Smooth muscle cell (in vitro differentiated cells): ENCODE results near the gene CALY. TPM values are rescaled to one million over a fixed set of nuclear protein-coding genes. Genes with fewer than 3 reads are reported as not detected.

ENCODE experiments used
- DNase-seq: peaks from one replicate; lab custom pipeline; 2025; ENCODE audit not compliant: unreplicated experiment; lab: John Stamatoyannopoulos, UW
- H2AFZ ChIP-seq: fragments of 200-600 bp; sonication (generic); 2 replicates; pipeline ENCODE4 v1.6.0; 2016; ENCODE audit warnings: antibody characterized with exemption, low read depth, mild to moderate bottlenecking
- H3F3A ChIP-seq: fragments of 200-600 bp; sonication (generic); 2 replicates; pipeline ENCODE4 v1.6.0; 2017; ENCODE audit warnings: antibody characterized with exemption, low read depth
- H3K27ac ChIP-seq: fragments of 200-600 bp; sonication (generic); 2 replicates; pipeline ENCODE4 v1.5.1; 2016; ENCODE audit warnings: low read depth, mild to moderate bottlenecking
- H3K27me3 ChIP-seq: fragments of 200-600 bp; sonication (generic); 2 replicates; pipeline ENCODE4 v1.6.1; 2016; ENCODE audit warnings: low read depth, mild to moderate bottlenecking
- H3K36me3 ChIP-seq: fragments of 200-600 bp; sonication (generic); 2 replicates; pipeline ENCODE4 v1.5.1; 2016; ENCODE audit warnings: low read depth
- H3K4me1 ChIP-seq: fragments of 200-600 bp; sonication (generic); 2 replicates; pipeline ENCODE4 v1.5.1; 2016; ENCODE audit warnings: low read depth
- H3K4me2 ChIP-seq: fragments of 200-600 bp; sonication (generic); 2 replicates; pipeline ENCODE4 v1.6.0; 2016; ENCODE audit warnings: mild to moderate bottlenecking
- H3K4me3 ChIP-seq: fragments of 200-600 bp; sonication (generic); 2 replicates; pipeline ENCODE4 v1.5.1; 2016; ENCODE audit warnings: mild to moderate bottlenecking
- H3K79me2 ChIP-seq: fragments of 200-600 bp; sonication (generic); 2 replicates; pipeline ENCODE4 v1.6.0; 2016; ENCODE audit warnings: low read depth, mild to moderate bottlenecking
- H3K9ac ChIP-seq: fragments of 200-600 bp; sonication (generic); 2 replicates; pipeline ENCODE4 v1.6.0; 2016; ENCODE audit warnings: low read depth
- H3K9me3 ChIP-seq: fragments of 200-600 bp; sonication (generic); replicated peaks from 2 replicates; pipeline ENCODE4 v1.5.1; 2016; ENCODE audit warnings: low read depth
- H4K20me1 ChIP-seq: fragments of 200-600 bp; sonication (generic); 2 replicates; pipeline ENCODE4 v1.6.0; 2016; ENCODE audit warnings: low read depth
- WGBS: methylation state at CpG from one replicate; pipeline ENCODE4 v1.1.7; 2016; ENCODE audit warnings: low lambda C conversion rate; 5-methylcytosine and 5-hydroxymethylcytosine counted together
- polyA plus RNA-seq: library from polyadenylated mRNA; unstranded; fragments of >200 nt; fragmentation: Nextera tagmentation; extraction: Ambion mirVana; gene quantifications from 2 replicates; pipeline ENCODE4 v1.2.1, GENCODE V29; 2016
- total RNA-seq: library from RNA; depleted of rRNA; stranded (reverse); fragments of >200 nt; gene quantifications from 2 replicates; pipeline ENCODE4 v1.2.3, GENCODE V29; 2014
- TF ChIP-seq, protein P1 (sequence below): fragments of 200-600 bp; sonication (generic); IDR thresholded peaks from 2 replicates; pipeline ENCODE4 v1.5.1; 2017; ENCODE audit warnings: borderline replicate concordance, mild to moderate bottlenecking, antibody characterized with exemption; ENCODE audit not compliant: insufficient read depth, poor library complexity, severe bottlenecking

Gene CALY
- total and polyA plus RNA-seq, 2 experiments from 2014 or later: 2.4 to 10.1 TPM

DNA sequence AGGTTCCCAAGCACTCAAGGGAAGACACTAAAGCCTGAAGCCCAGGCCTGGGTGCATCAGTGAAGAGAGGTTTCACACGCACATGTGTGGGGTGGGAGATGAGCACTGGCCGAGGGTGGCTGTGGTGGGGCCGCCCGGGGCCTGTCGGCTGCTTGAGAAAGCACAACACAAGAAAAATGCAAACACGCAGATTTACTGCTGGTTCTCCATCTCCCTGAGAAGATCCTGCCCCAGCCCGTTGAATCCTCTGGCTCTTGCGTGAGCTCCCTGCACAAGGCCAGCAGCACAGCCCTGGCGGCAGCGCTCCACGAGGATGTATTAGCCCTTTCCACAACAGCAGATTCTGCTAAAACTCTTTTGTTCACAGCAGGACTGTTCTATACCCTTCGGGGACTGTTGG, 21.8 kb downstream of the CALY start:
- Histone ChIP-seq H3K27me3 (no peaks in the 10 kb centered on the region), H3K27ac (no peak overlapping the region), H3K9me3 (no peaks in the 10 kb centered on the region), H3K36me3 (no peaks in the 10 kb centered on the region), H3K4me2 (no peak overlapping the region), H3K79me2 (no peaks in the 10 kb centered on the region), H2AFZ (no peak overlapping the region), H3K9ac (no peak overlapping the region), H3K4me1 (no peaks in the 10 kb centered on the region), H3F3A (no peaks in the 10 kb centered on the region), H4K20me1 (no peaks in the 10 kb centered on the region), H3K4me3 (no peak overlapping the region)
- TF ChIP-seq, protein P1, sequence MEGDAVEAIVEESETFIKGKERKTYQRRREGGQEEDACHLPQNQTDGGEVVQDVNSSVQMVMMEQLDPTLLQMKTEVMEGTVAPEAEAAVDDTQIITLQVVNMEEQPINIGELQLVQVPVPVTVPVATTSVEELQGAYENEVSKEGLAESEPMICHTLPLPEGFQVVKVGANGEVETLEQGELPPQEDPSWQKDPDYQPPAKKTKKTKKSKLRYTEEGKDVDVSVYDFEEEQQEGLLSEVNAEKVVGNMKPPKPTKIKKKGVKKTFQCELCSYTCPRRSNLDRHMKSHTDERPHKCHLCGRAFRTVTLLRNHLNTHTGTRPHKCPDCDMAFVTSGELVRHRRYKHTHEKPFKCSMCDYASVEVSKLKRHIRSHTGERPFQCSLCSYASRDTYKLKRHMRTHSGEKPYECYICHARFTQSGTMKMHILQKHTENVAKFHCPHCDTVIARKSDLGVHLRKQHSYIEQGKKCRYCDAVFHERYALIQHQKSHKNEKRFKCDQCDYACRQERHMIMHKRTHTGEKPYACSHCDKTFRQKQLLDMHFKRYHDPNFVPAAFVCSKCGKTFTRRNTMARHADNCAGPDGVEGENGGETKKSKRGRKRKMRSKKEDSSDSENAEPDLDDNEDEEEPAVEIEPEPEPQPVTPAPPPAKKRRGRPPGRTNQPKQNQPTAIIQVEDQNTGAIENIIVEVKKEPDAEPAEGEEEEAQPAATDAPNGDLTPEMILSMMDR: no peak
- DNase-seq: no peak
- 92% methylated on average over 12 of the region's 12 CpGs for WGBS

DNA sequence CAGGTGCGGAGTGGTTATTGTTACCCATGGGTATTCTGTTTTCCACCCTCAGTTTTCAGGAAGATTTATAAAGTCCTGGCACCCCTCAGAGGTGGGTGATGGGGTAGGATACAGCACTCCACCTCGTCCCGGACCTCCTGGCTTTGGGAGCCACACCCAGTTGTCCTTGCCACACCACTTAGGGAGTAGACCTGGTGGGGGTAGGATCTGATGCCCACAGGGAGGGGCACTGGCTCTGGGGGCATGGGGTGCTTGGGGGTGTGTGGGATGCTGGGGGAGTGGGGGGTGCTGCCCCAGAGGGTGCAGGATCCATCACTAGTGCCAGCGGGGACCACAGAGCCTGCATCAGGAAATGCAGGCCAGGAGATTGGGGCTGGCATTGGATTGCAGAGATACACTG, 23.5 kb downstream of the CALY start:
- no peak overlapping the region for H3K9ac ChIP-seq
- H4K20me1 ChIP-seq: peaks cover 5% of the 10 kb centered on the region
- no peak overlapping the region for H2AFZ ChIP-seq
- DNase-seq: no peak
- H3K4me2 ChIP-seq: no peak overlapping the region
- no peaks in the 10 kb centered on the region for H3K27me3 ChIP-seq
- TF ChIP-seq, protein P1: no peak
- no peak overlapping the region for H3K27ac ChIP-seq
- H3K9me3 ChIP-seq: no peaks in the 10 kb centered on the region
- no peaks in the 10 kb centered on the region for H3F3A ChIP-seq
- H3K36me3 ChIP-seq: no peaks in the 10 kb centered on the region
- WGBS: 96% methylated on average over 4 of the region's 4 CpGs
- H3K79me2 ChIP-seq: peaks cover 3% of the 10 kb centered on the region
- H3K4me1 ChIP-seq: no peaks in the 10 kb centered on the region
- no peak overlapping the region for H3K4me3 ChIP-seq

DNA sequence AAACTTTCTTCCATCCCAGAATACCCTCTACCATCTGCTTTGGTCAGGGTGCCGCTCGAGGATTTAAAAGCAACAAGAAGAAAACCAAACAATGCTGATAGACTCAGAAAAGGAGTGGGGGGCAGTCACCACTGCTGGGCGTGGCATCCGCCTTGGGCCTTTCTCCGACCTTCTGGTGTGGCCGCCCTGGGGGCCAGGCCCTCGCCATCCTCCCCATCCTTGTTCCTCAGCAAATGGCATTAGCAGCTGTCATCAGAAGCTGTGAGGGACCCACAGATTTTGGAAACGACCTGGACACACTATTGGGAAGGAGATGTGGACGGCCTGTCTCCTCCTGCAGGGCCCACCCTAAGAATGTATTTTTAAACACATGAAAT, 23.9 kb downstream of the CALY start:
- Histone ChIP-seq H2AFZ (no peak overlapping the region), H3K27me3 (no peaks in the 10 kb centered on the region), H3K9ac (no peak overlapping the region), H3K79me2 (peaks cover 7% of the 10 kb centered on the region), H3K4me1 (no peaks in the 10 kb centered on the region), H3K9me3 (no peaks in the 10 kb centered on the region), H3K27ac (no peak overlapping the region), H3K4me3 (no peak overlapping the region), H3K36me3 (no peaks in the 10 kb centered on the region), H4K20me1 (peaks cover 8% of the 10 kb centered on the region), H3K4me2 (no peak overlapping the region), H3F3A (no peaks in the 10 kb centered on the region)
- 91% methylated on average over 9 of the region's 9 CpGs for WGBS
- TF ChIP-seq, protein P1: no peak
- no peak for DNase-seq

DNA sequence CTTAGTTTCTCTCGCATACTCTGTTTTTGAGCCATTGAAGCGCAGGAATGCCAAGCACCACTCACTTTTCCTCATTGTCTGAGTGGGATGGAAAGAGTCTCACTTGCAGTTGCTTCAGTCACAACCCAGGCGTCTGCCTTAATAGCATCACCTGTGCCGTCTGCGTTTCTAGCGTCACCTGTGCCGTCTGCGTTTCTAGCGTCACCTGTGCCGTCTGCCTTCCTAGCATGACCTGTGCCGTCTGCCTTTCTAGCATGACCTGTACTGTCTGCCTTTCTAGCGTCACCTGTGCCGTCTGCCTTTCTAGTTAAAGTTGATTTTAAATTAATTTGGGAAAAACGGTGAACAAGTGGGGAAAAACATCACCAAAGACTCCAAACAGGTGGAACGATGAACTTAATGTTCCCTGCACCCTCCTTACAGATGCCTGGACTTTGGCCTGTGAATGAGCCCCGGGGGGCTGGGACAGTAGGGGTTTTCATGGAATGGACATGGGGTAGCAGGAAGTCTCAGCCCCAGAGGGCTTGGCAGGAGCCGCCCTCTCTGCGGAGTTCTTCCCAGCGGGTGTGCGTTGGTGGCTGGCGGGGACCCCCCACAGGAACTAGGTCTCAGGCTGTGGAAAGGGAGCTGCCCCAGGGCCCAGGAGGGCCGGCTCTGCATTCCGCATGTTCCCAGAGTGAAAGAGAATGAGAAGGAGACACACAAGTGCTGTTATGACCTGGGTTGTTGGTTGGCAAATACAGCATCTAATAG, 24.5 kb downstream of the CALY start:
- WGBS: 96% methylated on average over 23 of the region's 23 CpGs
- peaks cover 13% of the 10 kb centered on the region for H3K79me2 ChIP-seq
- peaks cover 6% of the 10 kb centered on the region for H3K4me1 ChIP-seq
- H3K9me3 ChIP-seq: no peaks in the 10 kb centered on the region
- no peak for DNase-seq
- no peaks in the 10 kb centered on the region for H3K27me3 ChIP-seq
- TF ChIP-seq, protein P1: no peak
- H3K9ac ChIP-seq: no peak overlapping the region
- H3K36me3 ChIP-seq: no peaks in the 10 kb centered on the region
- H3K4me3 ChIP-seq: no peak overlapping the region
- no peak overlapping the region for H2AFZ ChIP-seq
- H3K4me2 ChIP-seq: no peak overlapping the region
- no peak overlapping the region for H3K27ac ChIP-seq
- no peaks in the 10 kb centered on the region for H3F3A ChIP-seq
- peaks cover 13% of the 10 kb centered on the region for H4K20me1 ChIP-seq
